DND-41 (cell line): ENCODE data around the gene BAIAP2L1.
"Not testable (repeated sequence)": the region's sequence is repeated elsewhere in the genome, so short reads cannot be mapped to it uniquely, and the experiment has no call there.

ENCODE experiments used
- EZH2 ChIP-seq: IDR thresholded peaks from 3 replicates; pipeline ENCODE4 v1.6.1; 2012; ENCODE audit warnings: borderline replicate concordance, low read depth, mild to moderate bottlenecking, moderate library complexity, low read length, inconsistent platforms; ENCODE audit not compliant: severe bottlenecking
- TF ChIP-seq, protein P1 (sequence below): IDR thresholded peaks from 2 replicates; pipeline ENCODE4 v1.5.1; 2012; ENCODE audit warnings: borderline replicate concordance, low read length, moderate library complexity, mild to moderate bottlenecking; ENCODE audit not compliant: poor library complexity, severe bottlenecking; ENCODE audit errors: extremely low read depth

- TF ChIP-seq, protein P1, sequence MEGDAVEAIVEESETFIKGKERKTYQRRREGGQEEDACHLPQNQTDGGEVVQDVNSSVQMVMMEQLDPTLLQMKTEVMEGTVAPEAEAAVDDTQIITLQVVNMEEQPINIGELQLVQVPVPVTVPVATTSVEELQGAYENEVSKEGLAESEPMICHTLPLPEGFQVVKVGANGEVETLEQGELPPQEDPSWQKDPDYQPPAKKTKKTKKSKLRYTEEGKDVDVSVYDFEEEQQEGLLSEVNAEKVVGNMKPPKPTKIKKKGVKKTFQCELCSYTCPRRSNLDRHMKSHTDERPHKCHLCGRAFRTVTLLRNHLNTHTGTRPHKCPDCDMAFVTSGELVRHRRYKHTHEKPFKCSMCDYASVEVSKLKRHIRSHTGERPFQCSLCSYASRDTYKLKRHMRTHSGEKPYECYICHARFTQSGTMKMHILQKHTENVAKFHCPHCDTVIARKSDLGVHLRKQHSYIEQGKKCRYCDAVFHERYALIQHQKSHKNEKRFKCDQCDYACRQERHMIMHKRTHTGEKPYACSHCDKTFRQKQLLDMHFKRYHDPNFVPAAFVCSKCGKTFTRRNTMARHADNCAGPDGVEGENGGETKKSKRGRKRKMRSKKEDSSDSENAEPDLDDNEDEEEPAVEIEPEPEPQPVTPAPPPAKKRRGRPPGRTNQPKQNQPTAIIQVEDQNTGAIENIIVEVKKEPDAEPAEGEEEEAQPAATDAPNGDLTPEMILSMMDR, result not testable (repeated sequence)
- not testable (repeated sequence) for TF ChIP-seq EZH2
Observed at GRCh38 chr7:98417604-98418270, 16.8 kb upstream of the BAIAP2L1 start.
